Activated CD4-positive, alpha-beta T cell treated with anti-CD3 and anti-CD28 coated beads, Interleukin-2, Interleukin-6, amounts not matched to agents 100 ng/mL and 50 ng/mL, durations not matched to agents 16 hours and 8 hours (primary cell): ENCODE data around the gene EFNA2.

Source experiments
- DNase-seq: peaks from one replicate; pipeline ENCODE4 v3.0.0-alpha.2; 2020

EFNA2 gene

DNA sequence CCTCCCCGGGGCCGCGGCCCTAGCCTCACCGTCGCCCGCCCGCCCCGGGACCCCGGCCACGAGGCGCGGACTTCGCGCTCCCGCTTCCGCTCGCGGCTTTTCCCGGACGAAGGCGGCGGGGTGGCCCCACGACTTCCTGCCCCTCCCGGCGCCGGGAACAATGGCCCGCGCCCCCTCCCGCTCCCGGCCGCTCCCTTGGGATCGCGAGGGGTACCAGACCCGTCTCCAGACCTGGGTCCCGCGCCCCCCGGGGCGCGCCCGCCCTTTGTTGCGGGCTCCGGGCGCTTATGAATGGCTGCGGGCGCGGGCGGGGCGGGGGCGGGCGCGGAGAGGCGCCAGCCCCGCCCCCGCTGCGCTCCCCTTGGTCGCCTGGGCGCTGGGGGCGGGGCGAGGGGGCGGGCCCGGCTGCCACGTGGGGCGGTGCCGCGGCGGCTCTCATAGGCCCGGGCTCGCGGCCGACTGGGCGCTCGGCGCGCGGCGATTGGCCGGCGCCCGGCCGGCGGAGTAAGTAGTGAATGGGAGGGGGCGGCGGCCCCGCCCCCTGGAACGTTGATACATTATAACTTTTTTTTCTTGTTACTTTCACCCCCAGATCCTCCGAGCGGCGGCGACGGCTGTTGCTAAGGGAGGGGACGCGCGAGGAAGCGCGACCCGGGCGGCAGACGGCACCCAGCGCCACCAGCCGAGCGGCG, 36.2 kb upstream of the EFNA2 start:
- peak; percentile 96 for DNase-seq

DNA sequence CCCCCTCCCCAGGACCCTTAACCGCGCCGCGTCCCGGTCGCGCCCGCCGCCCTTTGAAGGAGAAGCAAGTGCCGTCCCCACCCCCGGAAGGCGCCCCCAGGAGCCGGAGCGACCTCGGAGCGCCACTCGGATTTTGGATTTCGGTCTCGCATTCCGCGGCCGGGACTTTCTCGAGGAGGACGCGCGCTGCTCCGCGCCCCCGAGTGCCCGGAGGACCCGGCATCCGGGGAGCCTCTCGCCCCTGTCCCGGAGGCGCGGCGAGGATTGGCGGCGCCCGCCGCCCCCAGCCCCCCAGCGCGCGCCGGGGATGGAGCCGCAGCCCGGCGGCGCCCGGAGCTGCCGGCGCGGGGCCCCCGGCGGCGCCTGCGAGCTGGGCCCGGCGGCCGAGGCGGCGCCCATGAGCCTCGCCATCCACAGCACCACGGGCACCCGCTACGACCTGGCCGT, 35.7 kb upstream of the EFNA2 start:
- no peak for DNase-seq

DNA sequence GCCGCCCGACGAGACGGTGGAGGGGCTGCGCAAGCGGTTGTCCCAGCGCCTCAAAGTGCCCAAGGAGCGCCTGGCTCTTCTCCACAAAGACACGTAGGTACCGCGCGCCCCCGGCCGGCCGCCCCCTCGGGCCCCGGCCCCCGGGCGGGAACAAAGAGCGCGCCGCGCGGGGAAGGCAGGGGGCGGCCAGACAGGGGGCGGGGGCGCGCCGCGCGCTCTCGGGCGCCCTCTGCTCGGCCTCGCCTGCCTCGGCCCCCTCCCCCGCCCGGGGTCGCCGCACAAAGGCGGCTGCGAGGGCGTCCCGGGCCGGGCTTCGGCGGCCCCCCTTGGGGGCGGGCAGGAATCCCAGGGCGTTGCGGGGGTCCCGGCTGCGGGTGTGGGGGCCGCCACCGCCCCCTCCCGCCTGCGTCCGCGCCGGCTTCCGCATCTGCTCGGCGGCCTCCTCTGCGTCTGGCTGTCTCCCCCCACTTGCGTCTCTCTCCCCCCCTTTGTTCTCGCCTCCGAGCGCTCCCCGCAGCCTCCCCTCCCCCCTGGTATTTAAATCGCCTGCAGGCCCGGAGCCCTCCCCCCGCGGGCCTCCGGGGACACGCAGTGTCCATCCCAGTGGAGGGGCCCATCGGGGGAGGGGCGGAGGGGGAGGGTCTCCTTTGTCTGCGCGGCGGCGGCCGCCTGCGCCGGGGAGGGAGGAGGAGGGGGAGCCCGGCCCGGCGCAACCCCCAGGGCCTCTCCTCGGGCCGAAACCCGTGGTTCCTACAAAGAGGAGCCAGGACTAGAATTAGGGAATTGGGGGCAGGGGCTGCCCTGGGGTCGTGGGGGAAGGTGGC, 35.0 kb upstream of the EFNA2 start:
- peak; percentile 46 for DNase-seq

DNA sequence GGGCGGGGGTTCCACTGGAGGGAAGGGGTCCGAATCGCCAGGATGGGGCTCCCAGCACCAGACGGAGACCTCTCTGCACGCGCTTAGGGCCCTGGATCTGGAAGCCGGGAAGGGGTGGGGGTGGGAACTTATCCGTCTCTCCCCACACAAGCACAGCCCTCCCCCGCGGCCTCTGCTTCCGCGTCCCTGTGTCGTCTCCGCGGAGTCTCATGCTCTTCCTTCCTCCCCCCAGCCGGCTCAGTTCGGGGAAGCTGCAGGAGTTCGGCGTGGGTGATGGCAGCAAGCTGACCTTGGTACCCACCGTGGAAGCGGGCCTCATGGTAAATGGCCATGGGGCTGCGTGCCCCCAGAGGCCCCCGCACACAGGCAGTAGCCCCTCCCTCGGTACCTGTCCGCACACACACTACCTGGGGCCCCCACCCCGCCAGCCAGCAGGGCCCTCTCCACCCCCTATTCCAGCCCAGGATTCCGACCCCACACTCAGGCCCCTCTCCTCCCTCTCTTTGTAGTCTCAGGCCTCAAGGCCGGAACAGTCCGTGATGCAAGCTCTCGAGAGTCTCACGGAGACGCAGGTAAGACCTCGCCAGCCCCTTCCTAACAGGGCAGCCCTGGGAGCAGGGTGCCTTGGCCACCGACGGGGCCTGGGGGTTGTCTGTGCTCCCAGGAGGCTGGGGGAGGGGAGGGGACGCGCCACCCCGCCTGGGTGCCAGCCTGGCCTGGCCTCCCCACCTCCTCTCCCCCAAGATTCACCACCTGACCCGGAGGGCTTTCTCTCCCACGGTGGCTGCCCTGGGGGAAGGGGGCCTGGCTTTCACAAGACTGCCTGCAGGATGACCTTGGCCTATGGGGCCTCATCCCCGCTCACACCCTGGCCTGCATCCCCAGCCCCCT, 34.1 kb upstream of the EFNA2 start:
- DNase-seq: peak; percentile 75

DNA sequence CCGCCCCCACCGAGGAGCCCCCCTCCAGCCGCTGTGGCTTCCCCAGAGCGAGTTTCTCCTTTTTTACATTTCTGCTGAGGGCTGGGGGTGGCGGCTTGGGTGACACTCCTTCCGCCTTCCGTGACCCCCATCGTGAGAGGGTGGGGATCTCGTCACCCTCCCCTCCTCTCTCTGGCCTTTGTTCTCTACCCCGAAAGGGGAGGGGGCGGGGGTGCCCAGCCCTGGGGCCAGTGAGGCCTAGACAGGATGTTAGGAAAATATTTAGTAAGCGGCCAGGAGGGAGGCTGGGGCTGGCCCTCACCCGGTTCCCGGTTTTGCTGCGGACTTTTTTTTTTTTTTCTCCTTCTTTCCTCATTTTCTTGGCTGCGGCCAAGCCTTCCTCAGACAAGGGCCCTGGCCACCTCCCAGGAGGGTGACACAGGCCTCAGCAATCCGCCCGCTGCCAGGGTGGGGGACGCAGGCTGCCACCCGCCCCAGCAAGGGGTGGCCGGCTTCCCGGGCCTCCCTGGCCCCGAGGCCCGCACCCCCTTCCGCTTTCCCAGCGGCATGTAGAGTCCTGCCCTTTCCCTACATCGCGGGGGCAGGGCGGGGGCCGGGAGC, 33.4 kb upstream of the EFNA2 start:
- DNase-seq: peak; percentile 77

DNA sequence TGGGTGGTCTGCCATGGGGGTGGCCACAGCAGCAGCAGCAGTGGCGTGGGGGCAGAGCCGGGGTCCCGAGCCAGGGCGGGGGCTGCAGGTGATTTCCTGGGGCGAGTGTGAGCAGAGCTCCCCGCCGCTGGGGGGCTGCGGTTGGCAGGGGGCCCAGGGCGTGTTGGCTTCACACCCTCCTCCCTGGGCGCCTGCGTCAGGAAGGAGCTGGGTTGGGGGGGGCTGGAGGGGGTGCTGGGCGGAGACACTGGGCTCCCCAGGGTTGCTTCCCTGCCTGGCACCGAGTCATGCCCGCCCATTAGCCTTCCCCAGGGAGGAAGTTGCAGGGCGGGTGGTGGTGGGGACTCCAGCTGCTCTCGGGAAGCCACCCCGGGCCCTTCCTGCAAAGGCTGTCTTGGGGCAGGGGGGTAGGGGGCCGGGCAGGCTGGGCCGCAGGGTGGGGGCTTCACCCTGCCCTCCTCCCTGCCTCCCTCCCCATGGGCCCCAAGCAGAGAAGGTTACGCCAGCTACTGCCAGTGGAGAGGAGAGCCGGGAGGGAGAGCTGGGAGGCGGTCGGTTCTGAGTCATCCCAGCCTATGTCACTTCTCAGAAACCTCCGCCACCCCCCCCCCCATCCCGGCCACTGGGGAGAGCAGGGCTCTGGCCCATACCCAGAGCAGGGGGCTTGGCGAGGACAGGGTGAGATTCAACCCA, 32.7 kb upstream of the EFNA2 start:
- DNase-seq: peak; percentile 89

DNA sequence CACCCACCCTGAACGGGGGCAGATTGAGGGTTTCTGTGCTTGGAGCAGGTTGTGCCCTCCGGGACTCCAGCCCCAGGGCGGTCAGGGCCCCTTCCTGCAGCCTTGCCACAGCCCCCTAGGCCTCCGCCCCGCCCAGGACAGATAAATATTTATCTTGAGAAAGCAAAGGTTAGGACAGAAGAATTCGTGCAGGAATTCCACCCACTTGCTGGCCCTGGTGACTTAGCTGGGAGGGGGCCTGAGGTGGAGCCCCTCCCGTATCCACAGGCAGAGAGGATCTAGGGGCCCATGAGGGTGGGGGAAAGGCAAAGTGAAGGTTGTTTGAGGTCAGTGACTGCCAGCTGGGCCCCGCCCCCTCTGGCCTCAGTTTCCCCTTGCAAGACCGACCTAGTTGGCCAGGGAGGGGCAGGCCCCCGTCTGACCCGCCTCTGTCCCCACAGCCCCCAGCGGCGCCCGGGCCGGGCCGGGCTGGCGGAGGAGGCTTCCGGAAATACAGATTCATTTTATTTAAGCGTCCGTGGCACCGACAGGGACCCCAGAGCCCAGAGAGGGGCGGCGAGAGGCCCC, 32.1 kb upstream of the EFNA2 start:
- no peak for DNase-seq

DNA sequence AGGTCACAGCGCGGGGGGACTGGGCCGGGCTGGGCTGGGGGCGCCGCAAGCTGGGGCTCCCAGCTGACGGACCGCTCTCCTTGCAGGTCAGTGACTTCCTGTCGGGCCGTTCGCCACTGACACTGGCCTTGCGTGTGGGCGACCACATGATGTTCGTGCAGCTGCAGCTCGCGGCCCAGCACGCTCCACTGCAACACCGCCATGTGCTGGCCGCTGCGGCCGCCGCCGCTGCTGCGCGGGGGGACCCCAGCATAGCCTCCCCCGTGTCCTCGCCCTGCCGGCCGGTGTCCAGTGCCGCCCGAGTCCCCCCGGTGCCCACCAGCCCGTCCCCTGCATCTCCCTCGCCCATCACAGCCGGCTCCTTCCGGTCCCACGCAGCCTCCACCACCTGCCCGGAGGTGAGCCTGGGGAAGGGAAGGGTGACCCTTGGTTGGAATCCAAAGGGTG, 31.6 kb upstream of the EFNA2 start:
- DNase-seq: no peak

DNA sequence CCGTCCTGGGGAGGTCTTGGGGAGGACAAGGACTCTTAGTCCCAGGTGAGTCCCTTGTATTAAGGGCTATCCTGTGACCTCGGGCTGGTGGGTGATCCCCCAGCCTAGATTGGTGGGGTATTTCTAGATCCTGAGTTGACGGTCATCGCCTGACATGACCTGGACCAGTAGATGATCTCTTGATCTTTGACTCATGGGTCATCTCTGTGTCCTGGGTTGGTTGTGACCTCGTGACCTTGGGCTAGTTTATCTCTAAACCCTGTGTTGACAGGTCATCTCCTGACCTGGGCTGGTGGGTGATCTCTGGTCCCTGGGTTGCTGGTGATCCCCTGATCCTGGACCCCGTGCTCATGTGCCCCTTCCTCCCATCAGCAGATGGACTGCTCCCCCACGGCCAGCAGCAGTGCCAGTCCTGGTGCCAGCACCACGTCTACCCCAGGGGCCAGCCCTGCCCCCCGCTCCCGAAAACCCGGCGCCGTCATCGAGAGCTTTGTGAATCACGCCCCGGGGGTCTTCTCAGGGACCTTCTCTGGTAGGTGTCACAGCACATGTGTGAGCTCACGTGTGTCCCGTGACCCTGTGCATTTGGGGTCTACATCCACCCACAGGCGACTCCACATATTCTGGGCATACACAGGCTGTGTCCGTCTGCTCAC, 31.0 kb upstream of the EFNA2 start:
- DNase-seq: no peak

DNA sequence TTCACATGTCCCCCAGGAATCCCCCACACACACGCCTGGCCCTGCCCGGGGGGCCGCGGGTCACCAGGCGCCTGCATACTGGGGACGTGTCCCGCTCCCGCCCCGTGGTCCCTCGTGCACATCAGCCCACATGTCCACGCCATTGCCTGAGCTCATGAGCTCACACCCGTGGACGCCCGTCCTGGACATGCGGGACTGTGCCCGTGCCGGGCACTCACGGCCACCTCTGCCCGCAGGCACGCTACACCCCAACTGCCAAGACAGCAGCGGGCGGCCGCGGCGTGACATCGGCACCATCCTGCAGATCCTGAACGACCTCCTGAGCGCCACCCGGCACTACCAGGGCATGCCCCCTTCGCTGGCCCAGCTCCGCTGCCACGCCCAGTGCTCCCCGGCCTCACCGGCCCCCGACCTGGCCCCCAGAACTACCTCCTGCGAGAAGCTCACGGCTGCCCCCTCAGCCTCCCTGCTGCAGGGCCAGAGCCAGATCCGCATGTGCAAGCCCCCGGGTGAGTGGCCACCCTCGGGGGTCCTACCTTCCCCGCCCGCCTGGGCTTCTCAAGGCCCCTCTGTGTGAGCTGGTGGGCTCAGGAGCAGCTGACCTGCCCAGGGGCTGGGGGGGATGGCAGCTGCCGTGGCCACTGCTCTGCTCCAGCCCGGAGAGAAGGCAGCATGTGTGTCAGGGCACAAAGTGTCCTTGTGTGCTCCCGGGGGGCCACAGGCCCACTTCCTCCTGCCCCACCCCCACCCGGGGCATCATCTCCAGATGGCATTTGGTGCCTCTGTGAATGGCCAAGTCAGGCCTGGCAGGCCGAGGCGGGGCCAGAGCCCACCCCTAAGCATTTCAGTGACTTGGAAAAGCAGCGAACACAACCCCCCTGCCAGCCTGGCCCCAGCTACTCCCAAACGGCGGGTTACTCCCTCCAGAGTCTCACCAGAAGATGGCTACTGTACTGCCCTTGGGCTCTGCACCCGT, 30.2 kb upstream of the EFNA2 start:
- no peak for DNase-seq

DNA sequence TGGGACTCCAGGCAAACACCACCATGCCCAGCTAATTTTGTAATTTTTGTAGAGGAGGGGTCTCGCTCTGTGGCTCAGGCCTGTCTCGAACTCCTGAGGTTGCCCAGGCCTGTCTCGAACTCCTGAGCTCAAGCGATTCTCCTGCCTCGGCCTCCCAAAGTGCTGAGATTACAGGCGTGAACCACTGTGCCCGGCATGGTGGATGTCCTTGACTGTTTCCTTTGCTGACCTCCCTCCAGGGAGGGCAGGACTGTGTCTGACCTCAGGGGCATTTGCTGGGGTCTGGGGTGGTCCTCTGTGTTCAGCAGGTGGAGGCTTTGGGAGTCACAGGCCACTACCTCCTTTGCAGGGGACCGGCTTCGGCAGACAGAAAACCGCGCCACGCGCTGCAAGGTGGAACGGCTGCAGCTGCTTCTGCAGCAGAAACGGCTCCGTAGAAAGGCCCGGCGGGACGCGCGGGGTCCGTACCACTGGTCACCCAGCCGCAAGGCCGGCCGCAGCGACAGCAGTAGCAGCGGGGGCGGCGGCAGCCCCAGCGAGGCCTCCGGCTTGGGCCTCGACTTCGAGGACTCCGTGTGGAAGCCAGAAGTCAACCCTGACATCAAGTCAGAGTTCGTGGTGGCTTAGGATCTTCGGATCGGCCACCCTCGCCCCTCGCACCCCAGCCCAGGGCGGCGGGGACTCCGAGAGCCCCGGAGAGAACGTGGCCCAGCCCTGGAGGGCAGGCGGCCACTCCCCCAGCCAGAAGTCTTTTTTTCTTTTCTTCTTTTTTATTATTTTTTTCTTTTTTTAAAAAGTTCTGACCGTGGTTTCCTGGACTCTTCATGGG, 28.8 kb upstream of the EFNA2 start:
- no peak for DNase-seq

DNA sequence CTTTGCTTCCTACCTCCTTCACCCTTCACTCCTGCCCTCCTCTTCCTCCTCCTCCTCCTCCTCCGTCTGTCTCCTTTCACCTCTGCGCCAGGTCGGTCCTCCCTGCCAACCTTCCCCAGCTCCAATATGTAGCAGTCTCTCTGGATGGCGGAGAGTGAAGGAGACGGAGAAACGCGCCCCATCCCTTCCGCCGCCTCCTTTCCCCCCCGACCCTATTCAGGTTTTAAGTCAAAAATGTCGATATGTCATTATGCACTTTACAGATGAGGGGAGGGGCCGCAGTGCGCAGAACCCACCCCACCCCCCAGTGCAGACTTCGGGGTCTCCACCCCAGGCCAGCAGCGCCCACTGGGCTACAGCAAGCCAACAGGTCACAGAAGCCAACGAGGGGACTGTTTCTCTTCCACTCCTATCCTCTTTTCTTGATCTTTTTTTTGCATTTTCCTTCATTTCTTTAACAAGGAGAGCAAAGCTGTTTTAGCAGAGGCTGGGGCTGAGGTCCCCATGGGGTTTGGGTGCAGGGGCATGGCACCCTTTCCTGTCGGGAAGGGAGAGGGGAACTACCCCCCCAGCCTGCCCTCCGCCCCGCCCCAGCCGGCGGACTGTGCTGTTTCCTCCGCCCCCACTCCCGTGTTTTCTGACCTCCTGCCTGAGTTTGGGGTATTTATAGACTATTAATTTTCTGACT, 28.1 kb upstream of the EFNA2 start:
- no peak for DNase-seq

DNA sequence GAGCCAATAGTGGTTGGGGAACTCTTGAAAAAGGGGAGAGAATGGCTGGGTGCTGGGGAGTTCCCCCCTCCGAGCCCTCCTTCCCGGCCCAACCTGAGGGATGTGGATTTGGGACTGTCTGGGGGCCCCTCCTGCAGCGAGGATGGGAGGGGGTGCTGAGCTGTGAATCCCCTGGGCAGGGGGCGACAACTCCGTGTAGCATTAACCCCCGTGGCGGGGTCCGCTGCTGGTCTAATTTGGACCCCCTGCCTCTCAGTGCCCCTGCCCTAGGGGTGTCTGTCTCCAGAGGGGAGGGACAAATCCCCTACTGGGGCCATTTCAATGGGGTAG, 27.5 kb upstream of the EFNA2 start:
- DNase-seq: no peak

DNA sequence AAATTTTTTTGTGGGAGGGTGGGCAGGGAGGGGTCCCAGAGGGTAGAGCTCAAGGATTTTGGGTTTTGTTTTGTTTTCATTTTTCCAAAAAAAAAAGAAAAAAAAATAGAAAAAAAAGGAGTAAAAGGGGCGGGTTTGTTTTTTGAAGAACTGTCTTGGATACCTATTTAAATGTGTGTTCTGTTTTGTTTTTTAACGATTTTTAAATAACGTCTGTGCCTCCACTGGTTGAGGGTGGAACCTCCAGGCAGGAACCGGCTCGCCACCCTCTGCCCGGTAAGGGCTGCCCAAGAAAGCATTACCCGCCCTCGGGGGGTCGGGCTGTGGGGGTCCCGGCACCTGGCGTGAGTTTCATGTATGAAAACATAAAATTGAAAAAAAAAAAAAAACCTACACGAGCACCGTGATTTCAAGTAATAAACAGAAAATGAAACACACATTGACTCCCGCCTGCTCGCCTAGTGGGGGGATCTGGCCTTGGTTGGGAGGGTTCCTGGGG, 26.9 kb upstream of the EFNA2 start:
- no peak for DNase-seq

DNA sequence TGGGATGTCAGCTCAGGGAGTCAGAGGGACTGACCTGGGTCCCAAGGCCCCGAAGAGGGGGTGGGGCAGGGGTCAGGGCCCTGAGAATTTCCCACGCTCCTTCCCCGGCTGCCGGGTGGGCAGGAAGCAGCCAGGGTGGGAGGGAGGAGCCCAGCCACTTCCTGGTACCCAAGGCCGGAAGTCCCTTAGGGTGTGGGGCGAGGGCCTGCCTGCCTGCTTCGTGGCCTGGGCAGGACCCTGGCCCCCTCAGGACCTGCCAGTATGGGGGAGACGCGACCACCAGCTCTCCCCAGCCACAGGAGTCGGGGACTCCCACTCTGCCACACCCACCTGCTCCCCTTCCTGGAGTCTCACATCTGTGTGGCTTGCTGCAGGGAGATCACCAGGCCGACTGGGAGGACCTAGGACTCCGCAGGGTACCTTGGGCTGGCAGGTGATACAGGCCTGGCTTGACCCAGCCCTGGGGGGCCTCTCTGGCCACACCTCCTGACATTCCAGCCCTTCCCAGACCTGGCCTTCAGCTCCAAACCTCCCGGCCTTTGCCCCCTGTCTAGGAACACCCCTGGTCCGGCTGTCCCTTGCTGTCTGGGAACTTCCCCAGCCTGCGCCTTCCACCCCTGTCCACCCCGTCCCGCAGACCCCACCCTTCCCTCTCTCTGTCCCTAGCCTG, 26.3 kb upstream of the EFNA2 start:
- peak; percentile 87 for DNase-seq

DNA sequence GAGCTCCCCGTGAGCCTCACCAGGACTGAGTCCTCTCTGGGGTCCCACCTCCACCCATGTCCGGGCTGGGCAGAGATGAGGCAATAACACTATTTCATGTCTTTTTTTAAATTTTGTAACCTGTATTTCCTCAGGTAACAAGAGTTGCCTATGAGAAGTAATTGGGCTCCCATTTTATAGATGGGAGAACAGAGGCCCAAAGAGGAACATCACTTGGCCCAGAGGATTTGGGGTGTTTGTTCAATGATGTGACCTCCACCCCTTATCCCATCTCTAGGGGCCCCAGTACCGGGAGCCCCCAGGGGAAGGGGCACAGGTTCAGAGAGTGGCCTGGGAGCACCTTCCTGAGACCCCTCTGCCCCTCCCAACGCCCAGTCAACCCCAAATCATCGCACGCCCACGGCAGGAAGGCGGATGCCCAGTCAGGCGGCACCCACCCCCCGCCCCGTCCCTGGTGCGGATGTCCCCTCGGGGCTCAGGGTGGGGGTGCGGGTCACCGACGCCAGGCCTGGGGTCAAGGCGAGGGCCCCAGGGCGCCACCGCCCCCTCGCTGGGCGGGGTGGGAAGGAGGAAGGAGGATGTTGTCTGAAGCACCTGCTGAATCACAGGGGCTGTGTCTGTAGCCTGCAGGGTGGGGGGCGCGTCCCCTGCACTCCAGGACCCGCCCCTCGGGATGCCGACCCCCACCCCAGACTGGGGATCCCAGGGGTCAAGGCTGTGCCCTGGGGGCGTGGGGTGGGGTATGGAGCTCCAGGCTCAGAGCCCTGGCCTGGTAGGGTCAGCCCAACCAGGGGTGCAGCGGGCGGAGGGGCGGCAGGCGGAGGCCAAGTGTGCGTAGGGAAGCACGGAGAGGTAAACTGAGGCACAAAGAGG, 25.6 kb upstream of the EFNA2 start:
- peak; percentile 61 for DNase-seq
